SJCRH30 (cell line): ENCODE results near the gene RNF8. TPM values are rescaled to one million over a fixed set of nuclear protein-coding genes. Genes with fewer than 3 reads are reported as not detected.
A peak's percentile ranks its signal among the peaks of the same experiment; 100 is the strongest.
"Not testable (repeated sequence)": the region's sequence is repeated elsewhere in the genome, so short reads cannot be mapped to it uniquely, and the experiment has no call there.

Experiments
- DNase-seq, 2 experiments: peaks; one replicate each; pipeline ENCODE4 v3.0.0-alpha.2; 2015 to 2020
- H3K27ac ChIP-seq: fragments of 250-450 bp; sonication (Bioruptor Pico); 2 replicates; pipeline ENCODE4 v1.5.1; 2020; ENCODE audit warnings: mild to moderate bottlenecking, moderate library complexity
- H3K27me3 ChIP-seq: fragments of 250-450 bp; sonication (Bioruptor Pico); 2 replicates; pipeline ENCODE4 v1.5.1; 2020; ENCODE audit warnings: mild to moderate bottlenecking, moderate library complexity
- H3K36me3 ChIP-seq: fragments of 250-450 bp; sonication (Bioruptor Pico); 2 replicates; pipeline ENCODE4 v1.5.1; 2020; ENCODE audit warnings: mild to moderate bottlenecking, moderate library complexity
- H3K4me1 ChIP-seq: fragments of 250-450 bp; sonication (Bioruptor Pico); 2 replicates; pipeline ENCODE4 v1.5.1; 2020; ENCODE audit warnings: mild to moderate bottlenecking, moderate library complexity
- H3K4me3 ChIP-seq: fragments of 250-450 bp; sonication (Bioruptor Pico); 2 replicates; pipeline ENCODE4 v1.5.1; 2020; ENCODE audit warnings: mild to moderate bottlenecking, moderate library complexity
- H3K9me3 ChIP-seq: fragments of 250-450 bp; sonication (Bioruptor Pico); replicated peaks from 2 replicates; pipeline ENCODE4 v1.5.1; 2020; ENCODE audit warnings: mild to moderate bottlenecking, moderate library complexity
- total RNA-seq: library from RNA; depleted of rRNA; stranded (reverse); fragments of >200 nt; shearing (Covaris generic); gene quantifications from 2 replicates; pipeline ENCODE4 v1.2.3, GENCODE V29; 2014

The RNF8 gene
- total RNA-seq, 1 experiment from 2014 or later: 36.1 TPM

DNA sequence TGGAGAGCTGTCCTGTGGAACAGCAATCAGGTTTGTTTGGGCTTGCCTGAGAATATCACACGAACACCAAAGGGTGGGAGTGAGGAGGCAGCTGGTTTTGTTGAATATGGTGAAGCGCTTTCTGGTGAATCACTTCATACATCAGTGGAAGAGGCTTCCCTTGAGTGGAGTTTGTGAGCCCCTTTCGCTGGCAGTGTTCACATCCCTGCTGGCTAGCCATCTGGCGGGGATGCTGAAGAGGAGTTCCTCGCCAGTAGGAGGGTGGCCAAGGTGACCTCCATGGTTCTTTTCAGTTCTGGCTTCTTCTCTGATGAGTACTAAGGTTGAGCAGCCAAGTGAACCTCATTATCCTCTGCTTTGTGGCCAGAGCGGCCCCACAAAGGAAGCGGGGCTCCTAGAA is 37.7 kb upstream of the RNF8 start:
- H3K4me3 ChIP-seq: no peak overlapping the region
- no peaks in the 10 kb centered on the region for H3K27me3 ChIP-seq
- H3K36me3 ChIP-seq: peaks cover 13% of the 10 kb centered on the region
- no peak overlapping the region for H3K27ac ChIP-seq
- H3K9me3 ChIP-seq: no peaks in the 10 kb centered on the region
- no peaks in the 10 kb centered on the region for H3K4me1 ChIP-seq
- DNase-seq: no peak

DNA sequence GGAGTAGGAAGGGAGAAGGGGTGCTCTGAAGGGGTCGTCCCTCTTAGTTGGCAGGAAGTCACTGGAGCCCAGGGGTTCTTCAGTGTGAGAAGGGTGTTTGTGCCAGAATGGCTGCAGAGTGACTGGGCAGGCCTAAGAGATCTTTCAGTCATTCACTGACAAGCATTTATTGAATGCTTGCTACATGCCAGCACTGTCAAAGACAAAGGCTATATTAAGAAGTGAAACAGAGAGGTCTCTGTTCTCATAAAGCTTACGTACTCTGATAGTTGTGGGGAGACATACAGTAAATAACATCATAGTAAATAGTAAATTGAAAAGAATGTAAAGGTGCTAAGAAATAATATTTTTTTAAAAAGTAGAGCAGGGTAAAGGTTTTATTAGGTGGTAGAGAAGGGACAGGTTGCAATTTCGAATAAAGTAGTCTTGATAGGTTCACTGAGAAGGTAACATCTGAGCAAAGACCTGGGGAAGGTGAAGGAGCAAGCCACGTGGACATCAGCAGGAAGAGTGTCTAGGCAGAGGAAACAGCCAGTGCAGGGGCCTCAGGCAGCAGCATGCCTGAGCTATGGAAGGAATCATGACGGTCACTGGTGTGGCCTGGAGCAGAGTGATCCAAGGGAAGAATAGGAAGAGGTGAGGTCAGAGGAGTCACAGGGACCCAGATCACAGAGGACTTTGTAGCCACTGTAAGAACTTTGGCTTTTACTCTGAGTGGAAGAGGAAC is 36.3 kb upstream of the RNF8 start:
- H3K9me3 ChIP-seq: no peaks in the 10 kb centered on the region
- H3K27me3 ChIP-seq: no peaks in the 10 kb centered on the region
- DNase-seq: no peak
- peaks cover 13% of the 10 kb centered on the region for H3K36me3 ChIP-seq
- H3K4me3 ChIP-seq: no peak overlapping the region
- H3K4me1 ChIP-seq: no peaks in the 10 kb centered on the region
- no peak overlapping the region for H3K27ac ChIP-seq

- Histone ChIP-seq H3K27me3 (no peaks in the 10 kb centered on the region), H3K4me1 (peaks cover 5% of the 10 kb centered on the region; the same call in 1 of the 2 replicates), H3K9me3 (no peaks in the 10 kb centered on the region), H3K27ac (no peak overlapping the region), H3K36me3 (peaks cover 13% of the 10 kb centered on the region), H3K4me3 (no peak overlapping the region)
- no peak for DNase-seq
Observed at GRCh38 chr6:37319156-37319555, 34.6 kb upstream of the RNF8 start.

- no peak for DNase-seq
- Histone ChIP-seq H3K36me3 (peaks cover 13% of the 10 kb centered on the region), H3K27ac (no peak overlapping the region), H3K27me3 (no peaks in the 10 kb centered on the region), H3K9me3 (no peaks in the 10 kb centered on the region), H3K4me3 (no peak overlapping the region), H3K4me1 (peaks cover 6% of the 10 kb centered on the region; the same call in 1 of the 2 replicates)
Observed at GRCh38 chr6:37319856-37320480, 33.8 kb upstream of the RNF8 start.

DNA sequence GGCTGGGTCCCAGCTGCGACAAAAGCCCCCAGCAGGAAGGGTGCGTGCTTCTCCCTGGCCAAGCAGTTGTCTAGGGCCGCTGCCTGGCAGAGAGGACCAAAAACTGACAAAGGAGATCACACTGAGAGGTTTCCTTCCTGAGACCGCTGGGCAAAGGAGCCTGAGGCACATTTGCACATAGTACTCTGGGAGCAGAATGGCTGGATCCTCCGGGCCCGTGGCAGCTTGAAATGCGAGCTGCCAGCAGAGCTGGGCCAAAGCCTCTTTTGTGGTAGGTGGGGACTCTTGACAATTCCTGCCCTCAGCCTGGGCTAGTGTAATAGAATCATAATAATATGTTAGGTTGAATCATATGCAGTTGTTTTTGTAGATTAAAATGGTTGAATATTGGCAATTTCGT is 33.1 kb upstream of the RNF8 start:
- Histone ChIP-seq H3K4me1 (peaks cover 6% of the 10 kb centered on the region; the same call in 1 of the 2 replicates), H3K36me3 (peaks cover 10% of the 10 kb centered on the region), H3K9me3 (no peaks in the 10 kb centered on the region), H3K4me3 (no peak overlapping the region), H3K27ac (no peak overlapping the region), H3K27me3 (no peaks in the 10 kb centered on the region)
- peak; percentile 34 to 57 for DNase-seq

DNA sequence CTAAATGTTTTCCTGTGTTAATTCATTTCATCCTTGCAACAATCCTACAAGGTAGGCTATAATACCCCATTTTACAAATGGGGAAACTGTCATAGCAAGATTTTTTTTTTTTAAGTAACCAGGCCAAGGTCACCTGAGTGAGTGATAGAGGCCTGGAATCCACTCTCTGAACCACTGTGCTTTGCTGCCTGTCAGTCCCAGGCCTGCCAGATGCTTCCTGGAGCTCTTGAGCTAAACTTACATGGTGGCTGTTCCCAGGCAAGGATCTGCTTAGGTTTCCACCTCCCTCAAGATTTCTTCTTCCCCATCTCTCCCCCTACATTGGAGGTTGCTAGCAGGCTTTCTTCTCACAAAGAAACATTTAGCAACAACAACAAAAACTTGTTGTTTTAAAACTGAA is 32.7 kb upstream of the RNF8 start:
- Histone ChIP-seq H3K4me3 (no peak overlapping the region), H3K36me3 (peaks cover 5% of the 10 kb centered on the region), H3K27me3 (no peaks in the 10 kb centered on the region), H3K4me1 (peaks cover 6% of the 10 kb centered on the region; the same call in 1 of the 2 replicates), H3K9me3 (no peaks in the 10 kb centered on the region), H3K27ac (no peak overlapping the region)
- no peak for DNase-seq

DNA sequence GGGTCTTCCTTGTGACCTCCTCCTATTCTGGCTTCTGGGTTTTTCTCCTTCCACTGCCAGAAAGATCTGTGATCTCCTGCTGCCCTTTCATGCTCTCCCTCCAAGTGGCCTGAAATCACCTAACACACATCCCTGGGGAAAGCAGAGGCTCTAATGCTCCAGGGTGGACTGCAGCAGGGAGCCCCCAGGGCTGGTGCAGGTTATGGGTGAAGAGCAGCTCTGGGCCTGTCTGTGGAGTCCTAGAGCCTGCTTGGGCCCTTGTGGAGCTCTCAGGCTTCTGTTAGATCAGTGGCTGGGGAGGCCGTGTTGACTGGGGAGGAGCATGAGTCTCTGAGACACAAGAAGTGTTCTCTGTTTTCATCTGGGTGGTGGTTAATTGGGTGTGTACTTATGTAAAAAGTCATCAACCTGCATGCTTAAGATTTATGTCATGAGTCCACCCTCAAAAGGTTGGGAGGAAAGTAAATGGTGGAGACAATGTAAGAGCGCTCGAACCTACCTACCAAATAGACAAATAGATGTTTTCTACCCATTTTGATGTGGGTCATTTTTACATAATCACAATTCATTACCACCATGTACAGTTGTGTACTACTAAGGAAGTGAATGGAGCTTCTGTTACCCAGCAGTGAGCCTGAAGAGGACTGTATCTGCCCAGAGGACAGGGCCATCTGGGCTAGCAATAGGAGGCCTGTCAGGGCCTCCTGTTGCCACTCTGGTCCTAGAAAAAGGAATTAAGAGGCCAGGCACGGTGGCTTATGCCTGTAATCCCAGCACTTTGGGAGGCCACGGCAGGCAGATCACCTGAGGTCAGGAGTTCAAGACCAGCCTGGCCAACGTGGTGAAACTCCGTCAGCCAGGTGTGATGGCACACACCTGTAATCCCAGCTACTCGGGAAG is 32.0 kb upstream of the RNF8 start:
- no peaks in the 10 kb centered on the region for H3K27me3 ChIP-seq
- H3K36me3 ChIP-seq: peaks cover 4% of the 10 kb centered on the region; the same call in 1 of the 2 replicates
- peaks cover 6% of the 10 kb centered on the region; the same call in 1 of the 2 replicates for H3K4me1 ChIP-seq
- DNase-seq: no peak
- H3K4me3 ChIP-seq: no peak overlapping the region
- no peaks in the 10 kb centered on the region for H3K9me3 ChIP-seq
- H3K27ac ChIP-seq: no peak overlapping the region

DNA sequence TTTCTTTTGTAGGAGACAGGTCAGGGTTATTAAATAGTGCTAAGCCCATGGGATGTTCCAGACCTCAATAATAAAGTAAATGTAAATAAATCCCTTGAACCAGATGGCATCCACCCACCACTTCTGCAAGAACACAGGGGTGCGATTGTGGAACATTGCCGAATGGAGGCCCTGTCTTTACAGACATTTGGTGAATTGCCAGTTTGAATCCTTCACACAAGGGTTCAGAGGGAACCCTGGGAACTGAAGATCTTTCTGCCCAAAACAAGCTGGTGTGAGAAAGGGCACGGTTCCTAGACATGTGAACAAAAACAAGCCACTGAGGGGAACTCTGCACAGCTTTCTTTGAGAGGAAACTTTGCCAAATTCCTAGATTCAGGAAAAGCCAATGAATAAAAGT is 30.2 kb upstream of the RNF8 start:
- no peaks in the 10 kb centered on the region; the same call in 1 of the 2 replicates for H3K36me3 ChIP-seq
- H3K27ac ChIP-seq: no peak overlapping the region
- DNase-seq: peak; percentile 56 to 72
- H3K4me3 ChIP-seq: no peak overlapping the region
- H3K4me1 ChIP-seq: peaks cover 6% of the 10 kb centered on the region; the same call in 1 of the 2 replicates
- H3K27me3 ChIP-seq: no peaks in the 10 kb centered on the region
- H3K9me3 ChIP-seq: no peaks in the 10 kb centered on the region

DNA sequence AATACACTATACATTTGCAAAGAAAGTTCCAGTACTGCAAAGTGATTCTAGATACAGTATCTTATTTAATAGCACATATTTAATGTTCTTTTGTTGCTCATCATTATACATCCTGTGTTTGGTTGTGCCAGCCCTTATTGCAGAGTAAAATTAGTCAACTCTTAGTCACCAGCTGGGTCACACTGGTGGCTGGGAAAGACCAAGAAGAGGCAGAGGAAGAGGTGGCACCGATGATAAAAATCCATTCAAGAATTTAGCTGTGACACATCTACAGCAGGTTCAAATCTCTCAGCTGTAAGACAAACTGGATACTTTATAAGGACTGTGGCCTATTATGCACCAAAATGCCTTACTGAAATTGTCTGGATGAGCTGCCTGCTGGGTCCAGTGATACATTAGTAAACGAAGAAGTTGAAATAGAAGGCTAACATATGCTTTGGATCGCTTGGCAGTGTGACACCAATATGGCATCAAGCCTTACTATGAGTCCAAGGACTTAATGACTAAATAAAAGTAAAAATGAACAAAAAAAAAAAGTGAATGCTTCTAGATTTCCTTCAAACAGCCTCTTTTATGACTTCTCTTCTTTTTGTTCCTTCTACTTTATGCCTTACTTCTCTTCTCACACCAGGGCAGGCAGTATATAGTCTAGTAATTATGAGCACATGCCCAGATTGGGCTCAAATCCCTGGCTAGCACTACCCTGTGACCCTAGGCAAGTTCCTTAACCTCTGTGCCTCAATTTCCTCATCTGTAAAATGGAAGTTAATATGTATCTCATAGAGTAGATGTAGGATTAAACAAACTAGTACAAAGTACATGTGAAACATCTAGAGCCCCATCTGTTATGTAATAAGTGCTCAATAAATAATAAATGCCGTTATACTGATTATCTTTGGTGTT is 29.4 kb upstream of the RNF8 start:
- no peaks in the 10 kb centered on the region; the same call in 1 of the 2 replicates for H3K36me3 ChIP-seq

GRCh38 chr6:37330345-37330744 is 23.4 kb upstream of the RNF8 start:
- not testable (repeated sequence) for H3K27ac ChIP-seq, H3K27me3 ChIP-seq, H3K4me3 ChIP-seq, DNase-seq, H3K9me3 ChIP-seq, H3K36me3 ChIP-seq, H3K4me1 ChIP-seq

More for the DNA sequence above, 29.4 kb upstream of the RNF8 start:
- Histone ChIP-seq H3K4me1 (peaks cover 6% of the 10 kb centered on the region; the same call in 1 of the 2 replicates), H3K9me3 (no peaks in the 10 kb centered on the region), H3K27me3 (no peaks in the 10 kb centered on the region), H3K4me3 (no peak overlapping the region), H3K27ac (no peak overlapping the region)
- DNase-seq: no peak

- Histone ChIP-seq H3K9me3 (no peaks in the 10 kb centered on the region), H3K4me3 (no peak overlapping the region), H3K27me3 (no peaks in the 10 kb centered on the region), H3K4me1 (no peaks in the 10 kb centered on the region), H3K27ac (no peak overlapping the region), H3K36me3 (no peaks in the 10 kb centered on the region; the same call in 1 of the 2 replicates)
- no peak for DNase-seq
Observed at GRCh38 chr6:37331047-37331446, 22.7 kb upstream of the RNF8 start.

DNA sequence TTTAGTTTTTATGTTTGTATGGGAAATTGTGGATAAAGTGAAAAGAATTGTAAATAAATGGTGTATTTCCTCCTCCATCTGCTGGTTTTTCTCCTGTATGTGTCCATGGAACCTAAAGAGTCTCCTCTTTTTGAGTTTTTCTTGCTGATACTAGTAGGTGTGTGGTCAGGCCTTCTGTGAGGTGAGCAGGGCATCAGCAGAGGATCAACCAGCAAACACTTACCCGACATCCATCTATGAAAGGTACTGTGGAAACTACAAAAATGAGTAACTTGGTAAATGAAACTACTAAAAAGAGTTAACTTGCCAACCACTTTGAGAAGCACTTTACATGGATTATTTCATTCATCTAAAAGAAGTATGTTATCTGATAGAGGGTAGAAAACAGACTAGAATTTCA is 20.9 kb upstream of the RNF8 start:
- Histone ChIP-seq H3K27me3 (no peaks in the 10 kb centered on the region), H3K4me1 (no peaks in the 10 kb centered on the region), H3K4me3 (no peak overlapping the region), H3K36me3 (no peaks in the 10 kb centered on the region; the same call in 1 of the 2 replicates), H3K27ac (no peak overlapping the region), H3K9me3 (no peaks in the 10 kb centered on the region)
- DNase-seq: no peak

DNA sequence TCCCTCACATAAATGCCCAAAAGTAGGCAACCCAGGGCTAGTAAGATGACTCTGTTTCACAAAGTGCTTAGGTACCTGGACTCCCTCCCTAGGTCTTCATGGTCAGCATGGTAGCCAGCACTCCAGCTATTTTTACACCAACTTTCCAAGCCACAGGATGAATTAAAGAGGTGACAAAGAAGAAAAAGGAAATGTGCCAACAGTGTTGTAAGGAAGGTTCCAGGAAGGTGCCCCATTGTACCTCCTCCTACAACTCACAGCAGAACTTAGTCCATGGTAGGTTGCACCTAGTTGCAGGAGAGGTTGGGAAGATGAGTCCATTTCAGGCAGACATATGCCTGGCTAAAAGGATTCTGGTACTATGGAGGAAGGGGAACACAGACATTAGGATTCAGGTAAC is 19.7 kb upstream of the RNF8 start:
- Histone ChIP-seq H3K36me3 (no peaks in the 10 kb centered on the region; the same call in 1 of the 2 replicates), H3K4me1 (no peaks in the 10 kb centered on the region), H3K27ac (no peak overlapping the region), H3K27me3 (no peaks in the 10 kb centered on the region), H3K4me3 (no peak overlapping the region), H3K9me3 (no peaks in the 10 kb centered on the region)
- no peak for DNase-seq

DNA sequence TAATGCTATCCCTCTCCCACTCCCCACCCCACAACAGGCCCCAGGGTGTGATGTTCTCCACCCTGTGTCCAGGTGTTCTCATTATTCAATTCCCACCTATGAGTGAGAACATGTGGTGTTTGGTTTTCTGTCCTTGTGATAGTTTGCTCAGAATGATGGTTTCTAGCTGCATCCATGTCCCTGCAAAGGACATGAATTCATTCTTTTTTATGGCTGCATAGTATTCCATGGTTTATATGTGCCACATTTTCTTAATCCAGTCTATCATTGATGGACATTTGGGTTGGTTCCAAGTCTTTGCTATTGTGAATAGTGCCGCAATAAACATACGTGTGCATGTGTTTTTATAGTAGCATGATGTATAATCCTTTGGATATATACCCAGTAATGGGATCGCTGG is 15.5 kb upstream of the RNF8 start:
- not testable (repeated sequence) for H3K27ac ChIP-seq, H3K4me1 ChIP-seq, H3K36me3 ChIP-seq, H3K27me3 ChIP-seq, H3K4me3 ChIP-seq, H3K9me3 ChIP-seq, DNase-seq
